ENCODE data around the gene MICU1.

DNA sequence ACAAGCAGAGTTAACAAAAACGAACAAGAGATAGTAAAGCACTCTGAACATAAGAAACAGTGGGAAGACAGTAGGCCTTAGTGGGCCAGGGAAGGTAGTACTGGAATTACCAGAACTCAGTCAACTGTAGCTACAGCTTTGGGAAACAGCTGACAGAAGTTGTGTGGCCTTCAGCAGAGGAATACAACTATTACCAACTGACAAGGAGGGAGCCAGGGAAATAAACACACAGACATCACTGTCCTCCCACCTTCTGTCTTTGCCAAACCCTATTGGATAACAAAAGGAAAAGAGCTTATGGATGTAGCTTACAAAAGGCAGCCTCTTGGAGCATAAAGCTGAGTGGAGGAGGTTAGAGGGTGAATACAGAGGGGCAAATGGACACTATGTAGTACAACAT is 15.4 kb downstream of the MICU1 start:
- TF ChIP-seq, protein P1, sequence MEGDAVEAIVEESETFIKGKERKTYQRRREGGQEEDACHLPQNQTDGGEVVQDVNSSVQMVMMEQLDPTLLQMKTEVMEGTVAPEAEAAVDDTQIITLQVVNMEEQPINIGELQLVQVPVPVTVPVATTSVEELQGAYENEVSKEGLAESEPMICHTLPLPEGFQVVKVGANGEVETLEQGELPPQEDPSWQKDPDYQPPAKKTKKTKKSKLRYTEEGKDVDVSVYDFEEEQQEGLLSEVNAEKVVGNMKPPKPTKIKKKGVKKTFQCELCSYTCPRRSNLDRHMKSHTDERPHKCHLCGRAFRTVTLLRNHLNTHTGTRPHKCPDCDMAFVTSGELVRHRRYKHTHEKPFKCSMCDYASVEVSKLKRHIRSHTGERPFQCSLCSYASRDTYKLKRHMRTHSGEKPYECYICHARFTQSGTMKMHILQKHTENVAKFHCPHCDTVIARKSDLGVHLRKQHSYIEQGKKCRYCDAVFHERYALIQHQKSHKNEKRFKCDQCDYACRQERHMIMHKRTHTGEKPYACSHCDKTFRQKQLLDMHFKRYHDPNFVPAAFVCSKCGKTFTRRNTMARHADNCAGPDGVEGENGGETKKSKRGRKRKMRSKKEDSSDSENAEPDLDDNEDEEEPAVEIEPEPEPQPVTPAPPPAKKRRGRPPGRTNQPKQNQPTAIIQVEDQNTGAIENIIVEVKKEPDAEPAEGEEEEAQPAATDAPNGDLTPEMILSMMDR (IDR thresholded peaks at IDR 0.05), result no peak
- no peak for TF ChIP-seq POLR2A (IDR thresholded peaks at IDR 0.05)
